ENCODE results near the gene SEMA5B. TPM values are rescaled to one million over a fixed set of nuclear protein-coding genes. Genes with fewer than 3 reads are reported as not detected.

SEMA5B gene
- total and polyA plus RNA-seq, 9 of the 15 experiments (the other 6 are each of a cell fraction or from before 2014, with no cell fraction given): not detected

DNA sequence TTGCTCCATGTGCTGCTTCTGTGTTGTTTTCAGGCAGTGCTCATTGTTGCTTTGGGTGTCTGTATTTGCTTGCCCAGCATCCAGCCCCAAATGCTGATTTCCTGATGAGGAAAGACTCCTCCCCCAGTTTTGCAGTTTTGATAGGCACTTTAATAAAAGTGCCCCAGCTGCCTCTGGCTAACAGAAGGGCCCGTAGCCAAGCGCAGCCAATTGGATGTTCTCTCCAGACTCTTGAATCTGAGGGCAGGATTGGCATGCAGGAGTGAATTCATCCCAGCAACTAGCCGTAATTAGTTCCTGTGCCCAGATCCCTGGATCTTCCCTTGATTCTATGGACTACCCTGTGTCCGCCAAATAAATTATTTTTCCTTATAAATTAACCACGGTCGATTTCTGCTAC lies 14.8 kb upstream of the SEMA5B start (continued):
- TF ChIP-seq KDM2B (CRISPR knock-in tag; IDR thresholded peaks at IDR 0.05): no peak
- no peak for TF ChIP-seq ZNF445 (CRISPR knock-in tag; IDR thresholded peaks at IDR 0.05; ENCODE audit: low read depth)

DNA sequence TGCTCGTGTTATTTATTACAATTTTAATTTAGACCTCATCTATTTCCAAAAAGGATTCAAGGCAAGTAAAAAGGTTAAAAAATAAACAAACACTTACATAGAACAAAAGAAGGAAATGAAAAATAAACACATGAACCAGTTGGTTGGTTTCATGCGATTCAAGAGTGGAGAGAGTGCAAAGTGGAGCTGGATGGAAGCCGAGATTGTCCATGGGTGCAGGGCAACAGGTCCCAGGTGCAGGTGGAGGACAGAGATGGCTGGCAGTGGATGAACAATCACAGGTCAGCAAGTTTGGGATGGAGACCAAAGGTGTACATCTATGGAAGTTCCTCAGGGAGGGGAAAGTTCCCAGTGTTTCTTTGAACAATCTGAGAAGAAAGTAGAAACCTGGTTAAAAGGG lies 11.6 kb upstream of the SEMA5B start:
- 0% methylated on average over 3 of the region's 3 CpGs for WGBS (ENCODE audit: insufficient coverage, low coverage, missing lambda C conversion rate)
- H3K27ac ChIP-seq (ENCODE audit: extremely low read depth, low read depth, low read length): no peak overlapping the region
- no peak overlapping the region for H3K4me2 ChIP-seq (ENCODE audit: insufficient read depth, low read length)
- in situ Hi-C loops (cut with MboI) (no loop called here), intact Hi-C loops (cut with micrococcal nuclease) (loop anchor here (10.0 kb wide), 1 partner anchor 226 kb away; no protein-coding TSS in a partner anchor)
- no peaks in the 10 kb centered on the region for H4K20me1 ChIP-seq (replicated peaks; ENCODE audit: control insufficient read depth, insufficient read depth, low read length)
- H3K4me3 ChIP-seq: no peak overlapping the region
- ChIA-PET POLR2A (no interaction called here), CTCF (ENCODE audit: low intra/inter-chr PET ratio) (no interaction called here)
- no peaks in the 10 kb centered on the region for H3K4me1 ChIP-seq (replicated peaks in 1 of 2; ENCODE audit: control insufficient read depth in 2 of 2, insufficient read depth in 2 of 2, low read length in 2 of 2)
- no peak for FAIRE-seq
- H2AFZ ChIP-seq (ENCODE audit: low read depth, low read length): no peak overlapping the region
- no peaks in the 10 kb centered on the region for H3K9me3 ChIP-seq (replicated peaks; ENCODE audit: control insufficient read depth, insufficient read depth, low read depth, low read length)
- no peak for ATAC-seq
- H3K9ac ChIP-seq (ENCODE audit: insufficient read depth in 1 of 2, low read depth in 2 of 2, low read length in 2 of 2): no peak overlapping the region
- H3K79me2 ChIP-seq (ENCODE audit: control insufficient read depth, insufficient read depth, low read length): no peaks in the 10 kb centered on the region
- H3K27me3 ChIP-seq (ENCODE audit: control insufficient read depth in 2 of 2, insufficient read depth in 2 of 2, low read length in 2 of 2): peaks cover 2 to 26% of the 10 kb centered on the region in 2 experiments; a peak in 4 of 5 replicates
- no TSS peak for BruUV-seq (replicated peaks)
- no peaks in the 10 kb centered on the region for H3K36me3 ChIP-seq (ENCODE audit: control insufficient read depth, insufficient read depth, low read length)
- H3K9me1 ChIP-seq (ENCODE audit: control insufficient read depth, insufficient read depth, low read length): no peaks in the 10 kb centered on the region
- DNase-seq (ENCODE audit: extremely low read depth in 1 of 4, low spot score in 3 of 4): no peak
- TF ChIP-seq ZNF347 (CRISPR knock-in tag; IDR thresholded peaks at IDR 0.05; ENCODE audit: low read depth): no peak
- TF ChIP-seq ZKSCAN3 (CRISPR knock-in tag; IDR thresholded peaks at IDR 0.05): no peak
- no peak for TF ChIP-seq MEIS2 (IDR thresholded peaks at IDR 0.05; ENCODE audit: partially characterized antibody)
- no peak for TF ChIP-seq ZNF76 (CRISPR knock-in tag; IDR thresholded peaks at IDR 0.05; ENCODE audit: borderline replicate concordance)
- TF ChIP-seq, protein P1, sequence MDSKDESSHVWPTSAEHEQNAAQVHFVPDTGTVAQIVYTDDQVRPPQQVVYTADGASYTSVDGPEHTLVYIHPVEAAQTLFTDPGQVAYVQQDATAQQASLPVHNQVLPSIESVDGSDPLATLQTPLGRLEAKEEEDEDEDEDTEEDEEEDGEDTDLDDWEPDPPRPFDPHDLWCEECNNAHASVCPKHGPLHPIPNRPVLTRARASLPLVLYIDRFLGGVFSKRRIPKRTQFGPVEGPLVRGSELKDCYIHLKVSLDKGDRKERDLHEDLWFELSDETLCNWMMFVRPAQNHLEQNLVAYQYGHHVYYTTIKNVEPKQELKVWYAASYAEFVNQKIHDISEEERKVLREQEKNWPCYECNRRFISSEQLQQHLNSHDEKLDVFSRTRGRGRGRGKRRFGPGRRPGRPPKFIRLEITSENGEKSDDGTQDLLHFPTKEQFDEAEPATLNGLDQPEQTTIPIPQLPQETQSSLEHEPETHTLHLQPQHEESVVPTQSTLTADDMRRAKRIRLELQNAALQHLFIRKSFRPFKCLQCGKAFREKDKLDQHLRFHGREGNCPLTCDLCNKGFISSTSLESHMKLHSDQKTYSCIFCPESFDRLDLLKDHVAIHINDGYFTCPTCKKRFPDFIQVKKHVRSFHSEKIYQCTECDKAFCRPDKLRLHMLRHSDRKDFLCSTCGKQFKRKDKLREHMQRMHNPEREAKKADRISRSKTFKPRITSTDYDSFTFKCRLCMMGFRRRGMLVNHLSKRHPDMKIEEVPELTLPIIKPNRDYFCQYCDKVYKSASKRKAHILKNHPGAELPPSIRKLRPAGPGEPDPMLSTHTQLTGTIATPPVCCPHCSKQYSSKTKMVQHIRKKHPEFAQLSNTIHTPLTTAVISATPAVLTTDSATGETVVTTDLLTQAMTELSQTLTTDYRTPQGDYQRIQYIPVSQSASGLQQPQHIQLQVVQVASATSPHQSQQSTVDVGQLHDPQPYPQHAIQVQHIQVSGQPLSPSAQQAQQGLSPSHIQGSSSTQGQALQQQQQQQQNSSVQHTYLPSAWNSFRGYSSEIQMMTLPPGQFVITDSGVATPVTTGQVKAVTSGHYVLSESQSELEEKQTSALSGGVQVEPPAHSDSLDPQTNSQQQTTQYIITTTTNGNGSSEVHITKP (IDR thresholded peaks at IDR 0.05; ENCODE audit: partially characterized antibody): no peak

Measured in K562 (cell line).